Activated naive CD8-positive, alpha-beta T cell treated with anti-CD3 and anti-CD28 coated beads, Interleukin-2, amount 10 ng/mL, durations not matched to agents 7 days and 5 days (primary cell): ENCODE data around the gene SLC9A8. TPM values are rescaled to one million over a fixed set of nuclear protein-coding genes. Genes with fewer than 3 reads are reported as not detected.
"Not testable (repeated sequence)": the region's sequence is repeated elsewhere in the genome, so short reads cannot be mapped to it uniquely, and the experiment has no call there.

Source experiments
- ATAC-seq: fragments of 150-1000 bp; cut with Tn5 transposase; one replicate; pipeline ENCODE4 v1.10.0; 2021; ENCODE audit warnings: low read depth, moderate library complexity
- POLR2A ChIA-PET: fragments of 350-600 bp; sonication (Branson Sonifier 250); formaldehyde crosslinking; loops from one replicate; lab custom pipeline; 2021; ENCODE audit warnings: antibody characterized with exemption; lab: Charles Lee
- DNase-seq: peaks from one replicate; pipeline ENCODE4 v3.0.0; 2021
- H3K27ac Mint-ChIP-seq: one replicate; pipeline ENCODE4 v1.8.0; 2022; ENCODE audit warnings: mild to moderate bottlenecking, mixed read lengths
- H3K27me3 Mint-ChIP-seq: one replicate; pipeline ENCODE4 v1.8.0; 2022; ENCODE audit warnings: mild to moderate bottlenecking, moderate library complexity, mixed read lengths
- H3K36me3 Mint-ChIP-seq: one replicate; pipeline ENCODE4 v1.8.0; 2021; ENCODE audit warnings: mild to moderate bottlenecking, mixed read lengths
- H3K4me1 Mint-ChIP-seq: one replicate; pipeline ENCODE4 v1.8.0; 2021; ENCODE audit warnings: mixed read lengths
- H3K4me3 Mint-ChIP-seq: one replicate; pipeline ENCODE4 v1.8.0; 2022; ENCODE audit warnings: mild to moderate bottlenecking, moderate library complexity, mixed read lengths
- H3K9me3 Mint-ChIP-seq: one replicate; pipeline ENCODE4 v1.8.0; 2021; ENCODE audit warnings: mixed read lengths
- total RNA-seq, 2 experiments: library from RNA; stranded (reverse); gene quantifications; one replicate each; pipeline ENCODE4 v1.2.3, GENCODE V29; 2021

Gene SLC9A8
- total RNA-seq, 2 experiments from 2014 or later: 18.8 to 22.3 TPM

GRCh38 chr20:49782439-49782838, 30.2 kb upstream of the SLC9A8 start:
- H3K4me3 Mint-ChIP-seq, H3K36me3 Mint-ChIP-seq, DNase-seq, H3K27me3 Mint-ChIP-seq, ATAC-seq, H3K9me3 Mint-ChIP-seq, H3K27ac Mint-ChIP-seq: not testable (repeated sequence)
- peaks cover 17% of the 10 kb centered on the region for H3K4me1 Mint-ChIP-seq
- POLR2A ChIA-PET: interaction anchor here (0.6 kb wide), 1 partner anchor 522 kb away, joined by 3 read pairs; no protein-coding TSS in a partner anchor

- peaks cover 17% of the 10 kb centered on the region for H3K4me1 Mint-ChIP-seq
- H3K36me3 Mint-ChIP-seq, ATAC-seq, H3K27ac Mint-ChIP-seq, H3K9me3 Mint-ChIP-seq, H3K4me3 Mint-ChIP-seq, DNase-seq, H3K27me3 Mint-ChIP-seq: not testable (repeated sequence)
- POLR2A ChIA-PET: interaction anchor here (0.6 kb wide), 1 partner anchor 522 kb away, joined by 3 read pairs; no protein-coding TSS in a partner anchor
Observed at GRCh38 chr20:49783021-49783995, 29.3 kb upstream of the SLC9A8 start.

GRCh38 chr20:49784291-49784690, 28.3 kb upstream of the SLC9A8 start:
- no peak for DNase-seq
- ATAC-seq: no peak
- no peaks in the 10 kb centered on the region for H3K9me3 Mint-ChIP-seq
- no peaks in the 10 kb centered on the region for H3K36me3 Mint-ChIP-seq
- no peak overlapping the region for H3K27ac Mint-ChIP-seq
- peaks cover 17% of the 10 kb centered on the region for H3K4me1 Mint-ChIP-seq
- H3K4me3 Mint-ChIP-seq: no peak overlapping the region
- POLR2A ChIA-PET: no interaction called here
- H3K27me3 Mint-ChIP-seq: peaks cover 5% of the 10 kb centered on the region

DNA sequence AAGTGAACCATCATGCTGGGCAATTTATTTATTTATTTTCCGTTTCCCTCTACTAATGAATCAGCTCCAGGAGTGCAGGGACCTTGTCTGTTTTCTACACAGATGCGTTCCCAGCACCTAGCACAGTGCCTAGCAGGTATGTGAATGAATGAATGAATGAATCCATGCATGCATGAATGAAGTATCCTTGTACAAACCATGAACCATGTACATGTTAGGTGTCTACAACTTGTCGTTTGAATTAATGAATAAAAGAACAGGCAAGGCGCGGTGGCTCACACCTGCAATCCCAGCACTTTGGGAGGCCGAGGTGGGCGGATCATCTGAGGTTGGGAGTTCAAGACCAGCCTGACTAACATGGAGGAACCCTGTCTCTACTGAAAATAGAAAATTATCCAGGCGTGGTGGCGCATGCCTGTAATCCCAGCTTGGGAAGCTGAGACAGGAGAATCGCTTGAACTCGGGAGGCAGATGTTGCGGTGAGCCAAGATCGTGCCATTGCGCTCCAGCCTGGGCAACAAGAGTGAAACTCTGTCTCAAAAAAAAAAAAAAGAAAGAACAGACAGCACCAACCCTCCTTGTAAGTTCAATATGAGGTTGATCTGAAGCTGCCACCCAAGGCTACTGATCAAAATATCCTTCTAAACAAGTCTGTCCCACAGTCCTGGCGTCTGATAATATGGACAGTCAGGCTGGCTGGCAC, 27.3 kb upstream of the SLC9A8 start:
- peaks cover 7% of the 10 kb centered on the region for H3K27me3 Mint-ChIP-seq
- peak overlapping the region; percentile 40 for H3K27ac Mint-ChIP-seq
- H3K4me3 Mint-ChIP-seq: peak overlapping the region; percentile 53
- POLR2A ChIA-PET: interaction anchor here (1.1 kb wide), 1 partner anchor 9 kb away, joined by 4 read pairs; no protein-coding TSS in a partner anchor
- DNase-seq (no peak), ATAC-seq (no peak)
- no peaks in the 10 kb centered on the region for H3K36me3 Mint-ChIP-seq
- H3K4me1 Mint-ChIP-seq: peaks cover 18% of the 10 kb centered on the region
- no peaks in the 10 kb centered on the region for H3K9me3 Mint-ChIP-seq

- POLR2A ChIA-PET: interaction anchor here (0.8 to 1.1 kb wide), 2 partner anchors 9 to 114 kb away, joined by 3 to 4 read pairs; no protein-coding TSS in a partner anchor
- Mint-ChIP-seq H3K36me3 (no peaks in the 10 kb centered on the region), H3K9me3 (no peaks in the 10 kb centered on the region), H3K4me1 (peaks cover 20% of the 10 kb centered on the region), H3K27me3 (peaks cover 8% of the 10 kb centered on the region), H3K27ac (peak overlapping the region; percentile 40), H3K4me3 (peak overlapping the region; percentile 53)
- DNase-seq (no peak), ATAC-seq (no peak)
Observed at GRCh38 chr20:49785852-49786175, 26.8 kb upstream of the SLC9A8 start.

DNA sequence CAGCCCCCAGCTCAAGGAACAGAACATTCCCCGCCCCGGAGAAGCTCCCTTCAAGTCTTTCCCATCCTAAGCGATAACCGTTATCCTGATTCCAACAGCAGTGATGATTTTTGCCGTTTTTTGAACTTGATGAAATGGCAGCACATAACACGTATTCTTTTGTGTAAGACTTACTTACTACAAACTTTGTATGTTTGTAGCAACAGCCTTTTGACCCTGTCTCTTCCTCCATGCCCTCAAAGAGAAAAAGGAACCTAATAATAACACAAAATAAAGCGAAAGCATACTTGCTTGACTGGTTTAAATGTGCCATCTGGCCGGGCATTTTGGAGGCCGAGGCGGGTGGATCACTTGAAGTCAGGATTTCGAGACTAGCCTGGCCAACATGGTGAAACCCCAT, 26.4 kb upstream of the SLC9A8 start:
- POLR2A ChIA-PET: interaction anchor here (0.8 to 1.1 kb wide), 2 partner anchors 10 to 114 kb away, joined by 3 to 4 read pairs; no protein-coding TSS in a partner anchor
- Mint-ChIP-seq H3K4me3 (peak overlapping the region; percentile 53), H3K27me3 (peaks cover 11% of the 10 kb centered on the region), H3K4me1 (peaks cover 21% of the 10 kb centered on the region), H3K27ac (peak overlapping the region; percentile 40), H3K36me3 (no peaks in the 10 kb centered on the region), H3K9me3 (no peaks in the 10 kb centered on the region)
- no peak for DNase-seq
- no peak for ATAC-seq

DNA sequence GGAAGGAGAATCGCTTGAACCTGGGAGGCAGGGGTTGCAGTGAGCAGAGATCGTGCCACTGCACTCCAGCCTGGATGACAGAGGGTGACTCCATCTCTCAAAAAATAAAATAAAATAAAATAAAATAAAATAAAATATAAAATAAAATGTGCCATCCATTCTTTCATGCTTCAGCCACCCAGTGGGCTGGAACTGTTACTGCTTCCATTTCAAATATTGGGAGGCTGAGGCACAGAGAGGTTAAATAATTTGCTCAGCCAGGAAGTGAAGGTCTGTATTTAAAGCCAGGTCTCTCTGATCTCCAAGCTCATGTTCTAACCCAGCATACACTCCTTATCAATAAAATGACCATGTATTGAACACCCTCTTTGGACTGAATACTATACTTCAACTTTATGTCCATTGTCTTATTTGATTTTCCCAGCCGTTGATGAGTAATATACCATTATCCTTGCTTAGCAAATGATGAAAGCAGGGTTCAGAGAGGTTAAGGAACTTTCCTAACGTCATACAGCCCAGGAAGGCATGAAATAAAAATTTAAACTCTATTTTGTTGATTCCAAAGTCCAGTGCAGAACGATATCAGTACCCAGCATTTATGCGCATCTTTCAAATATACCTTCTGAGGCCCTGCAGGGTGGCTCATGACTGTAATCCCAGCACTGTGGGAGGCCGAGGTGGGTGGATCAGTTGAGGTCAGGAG, 25.8 kb upstream of the SLC9A8 start:
- Mint-ChIP-seq H3K36me3 (no peaks in the 10 kb centered on the region), H3K9me3 (no peaks in the 10 kb centered on the region), H3K27ac (no peak overlapping the region), H3K4me1 (peaks cover 19% of the 10 kb centered on the region), H3K27me3 (peaks cover 16% of the 10 kb centered on the region), H3K4me3 (no peak overlapping the region)
- POLR2A ChIA-PET: interaction anchor here (0.8 kb wide), 1 partner anchor 113 kb away, joined by 3 read pairs; no protein-coding TSS in a partner anchor
- no peak for ATAC-seq
- no peak for DNase-seq

DNA sequence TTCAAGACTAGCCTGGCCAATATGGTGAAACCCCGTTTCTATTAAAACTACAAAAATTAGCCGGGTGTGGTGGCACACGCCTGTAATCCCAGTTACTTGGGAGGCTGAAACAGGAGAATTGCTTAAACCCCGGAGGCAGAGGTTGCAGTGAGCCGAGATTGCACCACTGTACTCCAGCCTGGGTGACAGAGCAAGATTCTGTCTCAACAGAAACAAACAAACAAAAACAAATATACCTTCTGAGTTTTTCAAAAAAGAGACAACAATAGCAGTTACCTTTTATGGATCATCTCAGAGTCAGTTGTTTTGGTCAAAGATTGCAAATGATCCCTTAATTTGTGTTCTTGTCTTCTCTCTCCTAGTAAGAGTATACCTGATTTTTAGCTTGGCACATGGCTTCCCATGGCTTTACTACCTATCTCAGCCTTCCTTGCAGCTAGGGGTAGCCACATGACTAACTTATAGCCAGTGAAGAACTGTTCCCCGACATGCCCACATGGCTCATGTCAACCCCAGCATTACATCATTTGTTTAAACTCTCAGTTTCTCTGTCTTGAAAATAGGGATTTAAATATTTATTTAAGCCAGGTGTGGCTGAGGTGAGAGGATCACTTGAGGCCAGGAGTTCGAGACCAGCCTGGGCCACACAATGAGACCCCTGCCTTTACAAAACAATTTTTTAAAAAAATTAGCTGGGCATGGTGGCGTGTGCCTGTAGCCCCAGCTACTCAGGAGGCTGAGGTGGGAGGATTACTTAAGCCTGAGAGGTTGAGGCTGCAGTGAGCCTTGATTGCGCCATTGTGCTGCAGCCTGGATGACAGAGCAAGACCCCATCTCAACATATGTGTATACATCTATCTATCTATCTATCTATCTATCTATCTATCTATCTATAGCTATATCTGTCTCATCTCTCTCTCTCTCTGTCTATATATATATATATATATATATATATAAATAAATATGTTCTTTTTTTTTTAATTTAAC, 25.0 kb upstream of the SLC9A8 start:
- no peak for ATAC-seq
- H3K36me3 Mint-ChIP-seq: no peaks in the 10 kb centered on the region
- H3K4me3 Mint-ChIP-seq: no peak overlapping the region
- H3K9me3 Mint-ChIP-seq: no peaks in the 10 kb centered on the region
- no peak for DNase-seq
- peaks cover 22% of the 10 kb centered on the region for H3K27me3 Mint-ChIP-seq
- peaks cover 18% of the 10 kb centered on the region for H3K4me1 Mint-ChIP-seq
- H3K27ac Mint-ChIP-seq: no peak overlapping the region
- POLR2A ChIA-PET: interaction anchor here (0.7 to 0.9 kb wide), 2 partner anchors 9 to 25 kb away, joined by 3 read pairs; partner anchors contain the start of gene SLC9A8

DNA sequence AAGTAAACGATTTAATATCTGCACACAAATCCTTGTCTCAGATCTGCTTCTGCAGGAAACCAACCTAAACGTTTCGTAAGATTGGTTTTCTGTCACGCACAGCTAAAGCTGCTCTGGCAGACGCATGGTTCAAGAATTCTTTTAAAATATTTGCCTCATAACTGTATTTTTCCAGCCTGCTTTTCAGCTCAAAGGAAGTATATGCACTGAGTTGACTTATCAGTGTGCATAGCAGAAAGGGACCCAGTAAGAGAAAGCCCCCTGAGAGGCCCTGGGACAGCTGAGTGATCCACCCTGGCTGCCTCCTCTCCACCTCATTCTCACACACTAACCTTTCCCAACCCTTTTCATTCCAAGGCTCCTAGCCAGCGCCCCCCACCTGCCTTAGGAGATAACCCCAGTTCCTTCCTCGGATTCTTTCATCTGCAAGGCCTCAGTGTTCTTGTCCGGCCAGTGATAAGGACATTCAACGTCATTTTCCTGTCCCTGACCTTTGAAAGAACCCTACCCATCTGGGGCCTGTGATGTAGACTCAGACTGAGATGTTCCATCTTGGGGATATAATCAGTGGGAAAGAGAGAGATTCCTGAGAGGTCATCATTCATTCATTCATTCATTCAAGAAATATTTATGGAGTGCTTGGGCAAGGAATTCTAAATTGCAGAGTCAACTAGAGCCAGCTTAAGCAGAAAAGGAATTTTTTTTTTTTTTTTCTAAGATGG, 22.4 kb upstream of the SLC9A8 start:
- Mint-ChIP-seq H3K9me3 (no peaks in the 10 kb centered on the region), H3K27me3 (peaks cover 17% of the 10 kb centered on the region), H3K27ac (no peak overlapping the region), H3K36me3 (peaks cover 3% of the 10 kb centered on the region), H3K4me3 (no peak overlapping the region), H3K4me1 (peaks cover 29% of the 10 kb centered on the region)
- DNase-seq (no peak), ATAC-seq (no peak)
- POLR2A ChIA-PET: no interaction called here

GRCh38 chr20:49791165-49791564, 21.5 kb upstream of the SLC9A8 start:
- ATAC-seq: no peak
- peaks cover 17% of the 10 kb centered on the region for H3K27me3 Mint-ChIP-seq
- POLR2A ChIA-PET: no interaction called here
- no peak for DNase-seq
- H3K4me3 Mint-ChIP-seq: no peak overlapping the region
- H3K27ac Mint-ChIP-seq: no peak overlapping the region
- H3K4me1 Mint-ChIP-seq: peaks cover 23% of the 10 kb centered on the region
- no peaks in the 10 kb centered on the region for H3K9me3 Mint-ChIP-seq
- H3K36me3 Mint-ChIP-seq: peaks cover 3% of the 10 kb centered on the region

GRCh38 chr20:49792006-49792405, 20.6 kb upstream of the SLC9A8 start:
- H3K9me3 Mint-ChIP-seq: no peaks in the 10 kb centered on the region
- no peak overlapping the region for H3K27ac Mint-ChIP-seq
- no peak for DNase-seq
- H3K4me1 Mint-ChIP-seq: peaks cover 17% of the 10 kb centered on the region
- POLR2A ChIA-PET: no interaction called here
- peaks cover 3% of the 10 kb centered on the region for H3K36me3 Mint-ChIP-seq
- ATAC-seq: no peak
- H3K4me3 Mint-ChIP-seq: no peak overlapping the region
- peaks cover 23% of the 10 kb centered on the region for H3K27me3 Mint-ChIP-seq
